ENCODE results near the gene KRT75.
"Not testable (repeated sequence)": the region's sequence is repeated elsewhere in the genome, so short reads cannot be mapped to it uniquely, and the experiment has no call there.

The KRT75 gene

DNA sequence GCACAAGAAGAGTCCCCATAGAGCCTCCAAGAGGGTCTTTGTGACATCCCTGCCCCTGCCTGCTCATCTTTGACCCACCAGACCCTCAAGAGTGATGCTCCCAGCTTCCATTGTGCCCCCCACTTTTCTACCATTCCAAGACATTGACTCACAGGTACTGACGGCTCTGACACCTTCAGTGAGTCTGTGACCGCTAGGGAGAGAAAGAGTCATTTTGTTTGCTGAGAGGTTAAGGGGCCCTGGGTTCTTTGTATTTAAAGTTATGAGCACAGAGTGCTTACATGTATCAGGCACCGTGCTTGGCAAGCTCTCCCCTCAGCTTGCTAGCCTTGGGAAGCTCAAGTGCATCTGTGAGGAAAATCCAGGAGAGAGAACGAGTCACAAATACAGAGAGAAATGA lies 21.0 kb downstream of the KRT75 start:
- DNase-seq (ENCODE audit: insufficient read length) (no peak), FAIRE-seq (no peak)
- TF ChIP-seq TAF1 (IDR thresholded peaks at IDR 0.05; ENCODE audit: borderline replicate concordance, low read depth, low read length) (no peak), POLR2AphosphoS5 (IDR thresholded peaks at IDR 0.05; ENCODE audit: low read depth, low read length) (no peak), POLR2A (IDR thresholded peaks at IDR 0.05; ENCODE audit: low read depth, low read length) (no peak)

DNA sequence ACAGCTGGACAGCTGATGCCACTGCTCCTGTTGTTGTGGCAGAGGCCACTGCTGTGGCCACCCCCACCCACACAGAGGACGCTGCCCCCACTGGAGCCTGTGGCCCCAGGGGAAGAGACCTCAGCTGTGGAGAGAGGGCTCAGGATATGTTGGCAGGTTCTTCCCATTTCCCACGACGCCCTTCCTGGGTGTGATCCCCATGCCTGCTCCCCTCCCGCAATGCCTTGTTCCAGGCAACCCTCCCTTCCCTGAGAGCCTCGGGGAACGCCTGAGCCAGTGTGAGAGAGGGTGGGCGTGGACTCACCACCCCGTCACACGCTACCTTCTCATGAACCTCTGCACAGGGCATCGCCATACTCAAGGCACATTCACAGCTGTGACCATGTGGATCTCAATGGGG lies 22.4 kb downstream of the KRT75 start:
- no peak for FAIRE-seq

DNA sequence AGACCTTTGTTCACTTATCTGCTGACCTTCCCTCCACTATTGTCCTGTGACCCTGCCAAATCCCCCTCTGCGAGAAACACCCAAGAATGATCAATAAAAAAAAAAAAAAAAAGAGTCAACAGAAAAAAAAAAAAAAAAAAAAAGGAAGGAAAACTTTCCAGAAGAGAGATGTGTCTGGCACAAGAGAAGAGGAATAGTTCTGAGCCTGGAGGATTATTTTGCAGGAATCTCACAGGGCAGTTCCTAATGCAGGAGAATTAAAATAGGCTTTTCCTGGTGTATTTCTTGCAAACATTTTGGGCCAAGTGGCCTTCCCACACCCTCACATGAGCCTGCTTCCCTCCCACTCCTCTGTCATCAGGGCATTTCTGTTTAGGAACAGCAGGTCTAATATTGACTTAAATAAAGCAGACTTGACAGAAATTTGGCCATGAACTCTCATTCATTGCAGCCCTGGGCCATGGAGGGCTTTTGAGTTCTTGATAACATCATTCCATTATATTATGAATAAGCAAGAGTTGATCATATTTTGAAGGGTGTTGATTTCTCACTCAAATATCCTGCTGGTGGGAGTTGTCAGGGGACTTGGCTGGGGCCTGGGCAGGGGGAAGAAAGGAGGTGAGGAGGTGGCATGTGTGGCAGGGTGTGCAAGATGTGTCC lies 23.5 kb downstream of the KRT75 start:
- not testable (repeated sequence) for DNase-seq (ENCODE audit: insufficient read length); FAIRE-seq

More for the DNA sequence above, 22.4 kb downstream of the KRT75 start:
- DNase-seq (ENCODE audit: insufficient read length): no peak
- TF ChIP-seq POLR2AphosphoS5 (IDR thresholded peaks at IDR 0.05; ENCODE audit: low read depth, low read length): no peak
- TF ChIP-seq TAF1 (IDR thresholded peaks at IDR 0.05; ENCODE audit: borderline replicate concordance, low read depth, low read length): no peak
- no peak for TF ChIP-seq POLR2A (IDR thresholded peaks at IDR 0.05; ENCODE audit: low read depth, low read length)

- no peak for TF ChIP-seq POLR2AphosphoS5 (IDR thresholded peaks at IDR 0.05; ENCODE audit: low read depth, low read length)
- no peak for TF ChIP-seq POLR2A (IDR thresholded peaks at IDR 0.05; ENCODE audit: low read depth, low read length)
- TF ChIP-seq TAF1 (IDR thresholded peaks at IDR 0.05; ENCODE audit: borderline replicate concordance, low read depth, low read length): no peak
- no peak for FAIRE-seq
- no peak for DNase-seq (ENCODE audit: insufficient read length)
Measured at GRCh38 chr12:52407918-52408317, 26.3 kb downstream of the KRT75 start.

DNA sequence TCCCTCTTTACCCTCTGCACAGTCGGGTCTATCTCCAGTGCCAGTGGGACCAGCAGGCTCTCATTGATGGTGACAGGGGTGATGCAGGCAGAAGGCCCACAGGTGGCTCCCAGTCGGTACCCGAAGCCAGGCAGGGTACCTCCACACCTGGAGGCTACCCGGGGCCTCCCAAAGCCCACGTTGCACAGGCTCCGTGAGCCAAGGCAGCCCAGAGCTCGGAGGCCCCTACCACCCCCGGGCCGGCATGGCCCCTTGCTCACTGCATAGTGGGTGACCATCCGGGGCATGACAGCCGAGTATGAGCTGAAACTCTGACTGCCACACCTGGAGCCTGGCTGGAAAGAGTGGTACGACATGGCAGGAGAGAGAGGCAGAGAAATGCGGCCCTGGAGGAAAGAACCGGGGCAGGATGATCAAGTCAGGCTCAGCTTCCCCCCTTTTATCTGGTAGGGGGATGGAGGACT lies 28.2 kb downstream of the KRT75 start, which contains the start of gene KRT82:
KRT82 (minus strand) TSS at position 414 of the 464 bp plus-strand sequence; CDS start at position 356, 58 bp downstream.
- TF ChIP-seq POLR2AphosphoS5 (IDR thresholded peaks at IDR 0.05; ENCODE audit: low read depth, low read length) (no peak), TAF1 (IDR thresholded peaks at IDR 0.05; ENCODE audit: borderline replicate concordance, low read depth, low read length) (no peak), POLR2A (IDR thresholded peaks at IDR 0.05; ENCODE audit: low read depth, low read length) (no peak)
- FAIRE-seq: no peak
- no peak for DNase-seq (ENCODE audit: insufficient read length)

- FAIRE-seq (no peak), DNase-seq (ENCODE audit: insufficient read length) (no peak)
- no peak for TF ChIP-seq POLR2A (IDR thresholded peaks at IDR 0.05; ENCODE audit: low read depth, low read length)
- no peak for TF ChIP-seq POLR2AphosphoS5 (IDR thresholded peaks at IDR 0.05; ENCODE audit: low read depth, low read length)
- no peak for TF ChIP-seq TAF1 (IDR thresholded peaks at IDR 0.05; ENCODE audit: borderline replicate concordance, low read depth, low read length)
Measured at GRCh38 chr12:52404951-52405350, 29.2 kb downstream of the KRT75 start.

GRCh38 chr12:52403561-52403960 lies 30.6 kb downstream of the KRT75 start:
- FAIRE-seq: no peak
- TF ChIP-seq TAF1 (IDR thresholded peaks at IDR 0.05; ENCODE audit: borderline replicate concordance, low read depth, low read length) (no peak), POLR2A (IDR thresholded peaks at IDR 0.05; ENCODE audit: low read depth, low read length) (no peak), POLR2AphosphoS5 (IDR thresholded peaks at IDR 0.05; ENCODE audit: low read depth, low read length) (no peak)

DNA sequence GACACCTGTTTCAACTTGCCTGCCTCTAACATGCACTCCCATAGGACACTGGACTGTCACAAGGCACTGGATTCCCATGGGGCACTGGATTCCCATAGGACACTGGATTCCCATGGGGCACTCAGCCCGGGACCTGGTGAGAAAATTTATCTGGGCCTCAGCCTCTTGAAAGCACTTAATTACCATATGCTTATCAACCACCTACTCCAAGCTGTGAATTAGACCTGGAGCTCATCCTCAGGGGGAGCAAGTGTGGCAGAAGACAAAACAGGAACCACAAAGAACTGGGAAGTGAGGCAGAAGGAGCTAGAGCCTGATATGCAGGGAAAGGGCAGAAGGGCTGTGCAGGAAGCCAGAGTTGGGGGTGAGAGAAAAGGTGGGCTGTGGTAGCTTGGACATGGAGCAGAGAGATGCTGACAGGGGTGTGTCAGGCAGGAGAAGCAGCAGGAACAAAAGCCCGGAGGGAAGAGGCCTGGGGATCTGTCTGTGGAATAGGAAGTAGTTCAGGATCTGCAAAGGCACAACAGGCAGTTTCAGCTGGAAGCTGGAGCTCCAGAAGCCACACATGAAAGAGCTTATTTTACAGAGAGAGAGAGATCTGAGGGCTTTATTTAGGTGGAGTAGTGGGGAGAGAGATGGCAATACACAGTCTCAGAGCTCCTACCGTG lies 31.2 kb downstream of the KRT75 start:
- FAIRE-seq (no peak), DNase-seq (ENCODE audit: insufficient read length) (no peak)
- TF ChIP-seq TAF1 (IDR thresholded peaks at IDR 0.05; ENCODE audit: borderline replicate concordance, low read depth, low read length): no peak
- TF ChIP-seq POLR2A (IDR thresholded peaks at IDR 0.05; ENCODE audit: low read depth, low read length): no peak

More at GRCh38 chr12:52403561-52403960, 30.6 kb downstream of the KRT75 start:
- DNase-seq (ENCODE audit: insufficient read length): no peak

DNA sequence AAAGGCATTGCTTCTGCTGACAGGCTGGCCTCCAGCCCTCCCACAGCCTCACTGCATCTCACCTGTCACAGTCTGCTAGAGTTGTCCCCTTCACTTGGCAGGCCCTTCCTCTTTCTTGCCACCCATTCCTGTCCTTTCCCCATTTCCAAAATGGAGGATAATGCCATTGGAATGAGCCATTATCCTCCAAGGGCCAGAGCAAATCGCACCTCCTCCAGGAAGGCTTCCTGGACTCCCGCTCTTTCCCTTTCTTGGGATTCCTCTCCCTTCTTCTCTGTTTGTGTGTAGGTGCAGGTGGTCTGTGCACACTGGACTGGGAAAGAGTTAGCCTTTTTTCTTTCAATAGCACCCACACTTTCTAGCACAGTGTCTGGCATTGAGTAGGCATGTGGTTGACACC lies 31.8 kb downstream of the KRT75 start:
- TF ChIP-seq POLR2AphosphoS5 (IDR thresholded peaks at IDR 0.05; ENCODE audit: low read depth, low read length) (no peak), TAF1 (IDR thresholded peaks at IDR 0.05; ENCODE audit: borderline replicate concordance, low read depth, low read length) (no peak), POLR2A (IDR thresholded peaks at IDR 0.05; ENCODE audit: low read depth, low read length) (no peak)
- no peak for DNase-seq (ENCODE audit: insufficient read length)
- no peak for FAIRE-seq

GRCh38 chr12:52401926-52402325 lies 32.2 kb downstream of the KRT75 start:
- DNase-seq (ENCODE audit: insufficient read length): no peak
- TF ChIP-seq POLR2AphosphoS5 (IDR thresholded peaks at IDR 0.05; ENCODE audit: low read depth, low read length): no peak
- no peak for TF ChIP-seq POLR2A (IDR thresholded peaks at IDR 0.05; ENCODE audit: low read depth, low read length)
- FAIRE-seq: no peak

DNA sequence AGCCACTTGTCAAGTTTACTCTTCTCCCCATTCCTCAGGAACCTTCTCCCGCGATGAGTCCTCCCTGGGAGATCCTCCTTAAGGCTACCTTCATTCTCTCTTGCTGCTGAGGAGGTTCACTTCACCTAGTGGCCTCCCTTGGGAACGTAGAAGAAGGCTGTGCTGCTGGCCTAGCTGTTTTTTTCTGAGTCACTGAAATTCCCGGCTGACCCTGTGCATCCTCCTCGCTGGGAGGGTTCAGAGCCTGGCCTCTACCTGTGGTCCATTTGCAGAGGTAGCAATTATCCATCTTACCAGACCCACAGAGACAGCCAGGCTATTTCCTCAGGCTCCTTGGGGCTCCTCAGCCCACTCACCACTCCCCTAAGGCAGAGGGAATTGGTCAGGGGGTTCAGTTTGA lies 32.6 kb downstream of the KRT75 start:
- DNase-seq (ENCODE audit: insufficient read length): no peak
- FAIRE-seq: no peak
- TF ChIP-seq POLR2A (IDR thresholded peaks at IDR 0.05; ENCODE audit: low read depth, low read length): no peak
- no peak for TF ChIP-seq TAF1 (IDR thresholded peaks at IDR 0.05; ENCODE audit: borderline replicate concordance, low read depth, low read length)
- TF ChIP-seq POLR2AphosphoS5 (IDR thresholded peaks at IDR 0.05; ENCODE audit: low read depth, low read length): no peak

- TF ChIP-seq POLR2A (IDR thresholded peaks at IDR 0.05; ENCODE audit: low read depth, low read length) (no peak), TAF1 (IDR thresholded peaks at IDR 0.05; ENCODE audit: borderline replicate concordance, low read depth, low read length) (no peak), POLR2AphosphoS5 (IDR thresholded peaks at IDR 0.05; ENCODE audit: low read depth, low read length) (no peak)
- FAIRE-seq (no peak), DNase-seq (ENCODE audit: insufficient read length) (no peak)
Measured at GRCh38 chr12:52400906-52401305, 33.3 kb downstream of the KRT75 start.

Measured in GM12892 (cell line).